OCI-LY1 (cell line): ENCODE results near the gene SPATA25.

Experiments used
- H2AFZ ChIP-seq: fragments of 200-600 bp; sonication (generic), shearing (Covaris generic); 2 replicates; pipeline ENCODE4 v1.6.0; 2014; ENCODE audit warnings: antibody characterized with exemption, mild to moderate bottlenecking, low read length
- H3F3A ChIP-seq: fragments of 200-600 bp; sonication (generic), shearing (Covaris generic); 2 replicates; pipeline ENCODE4 v1.6.0; 2014; ENCODE audit warnings: mild to moderate bottlenecking, antibody characterized with exemption, low read length, moderate library complexity; ENCODE audit not compliant: insufficient read depth
- H3K27ac ChIP-seq: fragments of 200-600 bp; sonication (generic); 2 replicates; pipeline ENCODE4 v1.5.1; 2014; ENCODE audit warnings: low read length, mixed run types, mild to moderate bottlenecking, low read depth; ENCODE audit not compliant: poor library complexity, severe bottlenecking
- H3K27me3 ChIP-seq: fragments of 200-600 bp; sonication (generic); 2 replicates; pipeline ENCODE4 v1.6.0; 2014; ENCODE audit warnings: antibody characterized with exemption, mild to moderate bottlenecking, low read length, moderate library complexity; ENCODE audit not compliant: insufficient read depth
- H3K36me3 ChIP-seq: fragments of 200-600 bp; sonication (generic); 2 replicates; pipeline ENCODE4 v1.6.1; 2014; ENCODE audit warnings: mild to moderate bottlenecking, antibody characterized with exemption, low read length, moderate library complexity, mixed read lengths; ENCODE audit not compliant: insufficient read depth
- H3K4me1 ChIP-seq: fragments of 200-600 bp; sonication (generic); 2 replicates; pipeline ENCODE4 v1.5.1; 2014; ENCODE audit warnings: mild to moderate bottlenecking, low read length, moderate library complexity; ENCODE audit not compliant: insufficient read depth, severe bottlenecking
- H3K4me2 ChIP-seq: fragments of 200-600 bp; sonication (generic), shearing (Covaris generic); 2 replicates; pipeline ENCODE4 v1.6.1; 2014; ENCODE audit warnings: low read length
- H3K4me3 ChIP-seq: fragments of 200-600 bp; sonication (generic); 2 replicates; pipeline ENCODE4 v1.5.1; 2014; ENCODE audit warnings: low read length, low read depth, mild to moderate bottlenecking, mixed read lengths; ENCODE audit not compliant: poor library complexity, severe bottlenecking
- H3K79me2 ChIP-seq: fragments of 200-600 bp; shearing (Covaris generic); 2 replicates; pipeline ENCODE4 v1.6.1; 2016; ENCODE audit warnings: mixed run types, low read length, mixed read lengths; ENCODE audit not compliant: insufficient read depth
- H3K9ac ChIP-seq: fragments of 200-600 bp; sonication (generic), shearing (Covaris generic); 2 replicates; pipeline ENCODE4 v1.6.1; 2014; ENCODE audit warnings: mild to moderate bottlenecking, low read length, mixed read lengths
- H3K9me2 ChIP-seq: fragments of 200-600 bp; sonication (generic), shearing (Covaris generic); 2 replicates; pipeline ENCODE4 v1.6.1; 2014; ENCODE audit warnings: low read depth, mild to moderate bottlenecking, low read length, mixed read lengths
- H3K9me3 ChIP-seq: fragments of 200-600 bp; shearing (Covaris generic); 2 replicates; pipeline ENCODE4 v1.6.1; 2014; ENCODE audit warnings: low read length, mixed read lengths
- H4K20me1 ChIP-seq: fragments of 200-600 bp; sonication (generic), shearing (Covaris generic); 2 replicates; pipeline ENCODE4 v1.6.0; 2016; ENCODE audit warnings: mild to moderate bottlenecking, low read length; ENCODE audit not compliant: insufficient read depth
- EZH2 ChIP-seq: fragments of 200-600 bp; sonication (generic), shearing (Covaris generic); IDR thresholded peaks from 2 replicates; pipeline ENCODE4 v1.8.0; 2017; ENCODE audit warnings: borderline replicate concordance, mixed run types, mild to moderate bottlenecking, antibody characterized with exemption, low read length, moderate library complexity, mixed read lengths
- TF ChIP-seq, protein P1 (sequence below): fragments of 200-600 bp; sonication (generic), shearing (Covaris generic); IDR thresholded peaks from 2 replicates; pipeline ENCODE4 v1.5.1; 2017; ENCODE audit warnings: mild to moderate bottlenecking, antibody characterized with exemption, low read length, moderate library complexity, mixed read lengths

Gene SPATA25

DNA sequence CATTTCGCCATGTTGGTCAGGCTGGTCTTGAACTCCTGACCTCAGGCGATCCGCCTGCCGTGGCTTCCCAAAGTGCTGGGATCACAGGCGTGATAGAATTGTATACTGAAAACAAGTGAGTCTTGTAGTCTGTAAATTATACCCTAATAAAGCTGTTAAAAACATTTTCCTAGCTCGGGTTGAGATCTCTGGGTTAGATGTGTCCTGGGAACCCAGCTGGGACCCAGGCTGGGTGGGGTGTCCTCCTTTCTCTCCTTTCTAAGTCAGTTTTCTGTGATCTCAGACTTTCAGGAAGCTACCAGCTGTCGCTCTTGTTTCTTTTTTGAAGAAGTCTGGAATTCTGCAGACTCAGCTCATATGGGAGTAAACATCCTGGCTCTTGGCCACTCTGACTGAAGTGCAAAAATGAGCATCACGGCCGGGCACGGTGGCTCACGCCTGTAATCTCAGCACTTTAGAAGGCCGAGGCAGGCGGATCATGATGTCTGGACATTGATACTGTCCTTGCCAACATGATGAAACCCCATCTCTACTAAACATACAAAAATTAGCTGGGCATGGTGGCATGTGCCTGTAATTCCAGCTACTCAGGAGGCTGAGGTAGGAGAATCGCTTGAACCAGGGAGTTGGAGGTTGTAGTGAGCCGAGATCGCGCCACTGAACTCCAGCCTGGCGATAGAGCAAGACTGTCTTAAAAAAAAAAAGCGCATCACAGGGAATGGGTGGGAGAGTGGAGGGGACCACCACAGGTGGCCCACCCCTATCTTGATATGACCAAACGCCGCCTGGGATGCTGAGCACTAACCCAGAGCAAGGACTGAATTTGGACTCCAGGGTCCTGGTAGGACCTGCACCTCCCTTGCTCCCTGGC is 37.2 kb upstream of the SPATA25 start:
- Histone ChIP-seq H3K27ac (no peak overlapping the region), H3K9me3 (no peaks in the 10 kb centered on the region), H3K4me3 (no peak overlapping the region), H3K36me3 (no peaks in the 10 kb centered on the region), H3K4me1 (no peaks in the 10 kb centered on the region), H3K9ac (no peak overlapping the region), H3K4me2 (no peak overlapping the region), H3K9me2 (no peaks in the 10 kb centered on the region), H3K27me3 (0 out of 2 replicates have a peak, but pooled peaks cover 3% of the 10 kb centered on the region), H3K79me2 (no peaks in the 10 kb centered on the region), H2AFZ (no peak overlapping the region), H3F3A (no peaks in the 10 kb centered on the region), H4K20me1 (no peaks in the 10 kb centered on the region)
- TF ChIP-seq EZH2, result no peak
- TF ChIP-seq, protein P1, sequence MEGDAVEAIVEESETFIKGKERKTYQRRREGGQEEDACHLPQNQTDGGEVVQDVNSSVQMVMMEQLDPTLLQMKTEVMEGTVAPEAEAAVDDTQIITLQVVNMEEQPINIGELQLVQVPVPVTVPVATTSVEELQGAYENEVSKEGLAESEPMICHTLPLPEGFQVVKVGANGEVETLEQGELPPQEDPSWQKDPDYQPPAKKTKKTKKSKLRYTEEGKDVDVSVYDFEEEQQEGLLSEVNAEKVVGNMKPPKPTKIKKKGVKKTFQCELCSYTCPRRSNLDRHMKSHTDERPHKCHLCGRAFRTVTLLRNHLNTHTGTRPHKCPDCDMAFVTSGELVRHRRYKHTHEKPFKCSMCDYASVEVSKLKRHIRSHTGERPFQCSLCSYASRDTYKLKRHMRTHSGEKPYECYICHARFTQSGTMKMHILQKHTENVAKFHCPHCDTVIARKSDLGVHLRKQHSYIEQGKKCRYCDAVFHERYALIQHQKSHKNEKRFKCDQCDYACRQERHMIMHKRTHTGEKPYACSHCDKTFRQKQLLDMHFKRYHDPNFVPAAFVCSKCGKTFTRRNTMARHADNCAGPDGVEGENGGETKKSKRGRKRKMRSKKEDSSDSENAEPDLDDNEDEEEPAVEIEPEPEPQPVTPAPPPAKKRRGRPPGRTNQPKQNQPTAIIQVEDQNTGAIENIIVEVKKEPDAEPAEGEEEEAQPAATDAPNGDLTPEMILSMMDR, result no peak

DNA sequence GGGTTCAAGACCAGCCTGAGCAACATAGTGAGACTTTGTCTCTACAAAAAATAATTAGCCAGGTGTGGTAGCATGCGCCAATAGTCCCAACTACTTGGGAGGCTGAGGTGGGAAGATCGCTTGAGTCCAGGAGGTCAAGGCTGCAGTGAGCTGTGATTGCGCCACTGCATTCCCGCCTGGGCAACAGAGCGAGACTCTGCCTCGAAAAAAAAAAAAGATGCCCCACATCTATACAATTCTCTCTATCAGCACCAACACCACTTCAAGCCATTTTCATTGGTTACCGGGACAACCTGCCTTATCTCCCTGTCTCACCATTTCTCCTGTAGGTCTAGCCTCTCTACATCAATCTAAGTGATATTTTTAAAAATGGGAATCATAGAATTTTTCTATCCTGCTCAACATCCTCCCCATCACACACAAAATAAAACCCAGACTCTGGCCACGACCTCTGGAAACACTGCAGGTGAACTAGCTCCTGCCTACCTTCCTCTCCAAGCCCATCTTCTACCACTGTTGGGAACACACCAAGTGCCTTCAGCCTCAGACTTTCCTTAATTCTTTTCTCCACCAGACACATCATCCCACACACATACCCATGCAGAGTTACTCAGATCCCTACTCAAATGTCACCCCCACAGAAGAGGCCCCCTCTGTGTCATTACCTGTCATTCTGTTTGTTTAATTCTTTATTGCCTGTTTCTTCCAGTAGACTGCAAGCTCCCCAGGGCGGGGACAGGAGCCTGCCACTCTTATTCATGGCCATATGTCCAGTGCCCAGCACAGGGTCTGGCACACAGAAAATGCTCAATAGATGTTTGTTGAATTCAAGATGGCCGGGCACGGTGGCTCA is 34.1 kb upstream of the SPATA25 start:
- Histone ChIP-seq H3K4me3 (no peak overlapping the region), H3K4me1 (no peaks in the 10 kb centered on the region)

More for the DNA sequence above, 34.1 kb upstream of the SPATA25 start:
- no peaks in the 10 kb centered on the region for H3F3A ChIP-seq
- H3K9me3 ChIP-seq, result no peaks in the 10 kb centered on the region
- 0 out of 2 replicates have a peak, but pooled peaks cover 3% of the 10 kb centered on the region for H3K27me3 ChIP-seq
- TF ChIP-seq EZH2, result no peak
- TF ChIP-seq, protein P1, result no peak
- H4K20me1 ChIP-seq, result no peaks in the 10 kb centered on the region
- H3K4me2 ChIP-seq, result no peak overlapping the region
- H3K9ac ChIP-seq, result no peak overlapping the region
- H3K27ac ChIP-seq, result no peak overlapping the region
- H3K79me2 ChIP-seq, result no peaks in the 10 kb centered on the region
- no peaks in the 10 kb centered on the region for H3K9me2 ChIP-seq
- no peak overlapping the region for H2AFZ ChIP-seq
- H3K36me3 ChIP-seq, result no peaks in the 10 kb centered on the region
